ENCODE data around the gene NAT16.
"Not testable (repeated sequence)": the region's sequence is repeated elsewhere in the genome, so short reads cannot be mapped to it uniquely, and the experiment has no call there.

The NAT16 gene

GRCh38 chr7:101201695-101202602, 21.9 kb upstream of the NAT16 start:
- no peak for DNase-seq

- DNase-seq = no peak
These were observed 20.9 kb upstream of the NAT16 start, which contains the start of gene MOGAT3 for GRCh38 chr7:101200862-101201599. TSS of gene MOGAT3 (minus strand) at chr7:101201036. CDS start at chr7:101200854, 182 bp downstream.

- DNase-seq = no peak
These were observed 20.4 kb upstream of the NAT16 start for GRCh38 chr7:101200504-101200861.

GRCh38 chr7:101199522-101199921, 19.4 kb upstream of the NAT16 start:
- not testable (repeated sequence) for DNase-seq

DNA sequence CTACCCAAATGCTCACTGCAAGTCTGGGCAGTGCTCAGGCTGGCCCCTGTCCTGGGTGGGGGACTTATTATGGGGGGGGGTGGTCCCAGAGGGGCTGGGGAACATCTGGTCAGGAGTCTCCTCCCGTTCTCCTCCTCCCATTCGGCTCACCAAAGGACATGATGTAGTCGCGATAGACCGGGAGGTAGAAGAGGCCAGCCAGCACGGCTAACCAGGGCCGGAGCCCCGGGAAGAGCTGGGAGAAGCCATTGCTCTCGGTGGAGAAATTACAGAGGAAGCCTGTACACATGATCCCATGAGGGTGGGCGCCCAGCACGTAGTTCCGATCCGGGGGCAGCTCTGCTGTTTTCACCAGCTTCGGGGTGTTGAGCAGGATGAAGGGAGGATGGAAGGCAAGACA, 18.4 kb upstream of the NAT16 start:
- no peak for DNase-seq

DNA sequence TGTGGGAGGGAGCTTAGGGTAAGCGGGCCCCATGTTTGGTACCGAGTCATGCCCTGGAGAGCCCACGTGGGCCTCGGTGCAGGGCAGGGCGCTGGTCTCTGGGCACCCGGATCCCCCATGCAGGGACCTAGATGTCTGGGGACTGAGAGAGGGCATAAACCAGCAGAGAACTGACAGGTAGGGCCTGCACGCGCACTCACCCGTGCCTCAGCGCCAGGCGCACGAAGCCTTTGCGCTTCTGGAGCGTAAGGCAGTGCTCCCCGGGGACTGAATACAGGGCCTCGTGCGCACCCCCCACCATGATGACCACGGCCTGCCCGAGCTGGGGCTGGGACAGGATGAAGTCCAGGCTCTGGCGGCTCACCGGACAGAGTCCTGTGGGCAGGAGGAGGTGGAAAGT, 17.9 kb upstream of the NAT16 start:
- DNase-seq = no peak

DNA sequence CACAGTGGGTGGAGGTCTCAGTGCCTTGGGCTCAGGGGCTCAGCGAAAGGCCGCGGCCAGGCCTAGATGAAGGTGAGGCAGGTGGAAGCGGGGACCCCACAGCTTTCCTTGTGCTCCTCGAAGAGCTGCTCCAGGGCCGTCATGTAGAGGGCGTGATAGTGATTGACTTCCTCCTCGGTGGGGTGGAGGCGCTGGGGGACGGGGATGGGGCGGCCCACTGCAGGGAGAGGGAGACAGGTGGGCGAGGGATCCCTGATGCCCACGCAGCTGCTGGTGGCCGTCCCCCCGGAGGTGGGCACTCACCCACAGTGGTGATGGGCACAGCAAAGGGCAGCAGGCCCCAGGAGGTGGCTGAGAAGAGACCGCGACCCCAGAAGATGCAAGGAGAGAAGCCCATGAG, 15.8 kb upstream of the NAT16 start:
- DNase-seq = no peak

GRCh38 chr7:101189109-101189508, 9.0 kb upstream of the NAT16 start:
- DNase-seq = no peak

GRCh38 chr7:101186844-101187428, 6.8 kb upstream of the NAT16 start:
- no peak for DNase-seq

DNA sequence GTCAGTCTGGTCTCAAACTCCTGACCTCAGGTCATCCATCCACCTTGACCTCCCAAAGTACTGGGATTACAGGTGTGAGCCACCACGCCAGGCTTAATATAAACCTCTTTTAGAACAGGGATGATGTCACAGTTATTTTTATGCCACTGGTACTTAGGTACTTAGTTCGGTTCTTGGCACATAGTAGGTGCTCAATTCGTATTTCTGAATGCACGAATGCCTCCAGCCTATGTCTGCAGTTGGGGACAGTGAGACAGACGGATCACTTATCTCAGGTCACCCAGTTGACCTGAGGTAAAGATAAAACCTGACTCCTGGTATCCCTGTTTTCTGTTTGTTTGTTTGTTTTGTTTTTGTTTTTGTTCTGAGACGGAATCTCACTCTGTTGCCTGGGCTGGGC, 6.1 kb upstream of the NAT16 start:
- DNase-seq = no peak

- DNase-seq = no peak
These were observed 5.3 kb upstream of the NAT16 start for GRCh38 chr7:101185258-101185839.

DNA sequence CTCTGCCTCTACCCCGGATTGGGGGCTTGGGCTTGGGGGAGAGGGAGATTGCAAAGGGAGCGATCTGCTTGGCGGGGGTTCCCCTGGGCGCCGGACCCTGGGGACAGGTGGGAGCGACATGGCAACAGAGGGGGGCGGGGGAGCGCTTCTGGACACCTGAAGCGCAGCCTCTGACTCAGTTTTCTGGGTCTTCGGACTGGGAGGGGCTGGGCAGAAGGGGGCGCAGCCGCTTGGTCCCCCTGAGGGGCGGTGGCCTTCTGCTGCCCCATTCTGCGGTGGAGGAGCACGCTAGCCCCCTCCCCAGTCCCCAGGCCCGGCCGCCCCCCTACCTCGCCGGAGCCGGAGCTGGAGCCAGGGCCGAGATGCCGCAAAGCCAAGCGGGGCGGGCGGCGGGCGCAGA, 380 bp downstream of the NAT16 start:
- DNase-seq = no peak

GRCh38 chr7:101179117-101179516, 976 bp downstream of the NAT16 start:
- DNase-seq = peak in 1 of 2 experiments; percentile 40

DNA sequence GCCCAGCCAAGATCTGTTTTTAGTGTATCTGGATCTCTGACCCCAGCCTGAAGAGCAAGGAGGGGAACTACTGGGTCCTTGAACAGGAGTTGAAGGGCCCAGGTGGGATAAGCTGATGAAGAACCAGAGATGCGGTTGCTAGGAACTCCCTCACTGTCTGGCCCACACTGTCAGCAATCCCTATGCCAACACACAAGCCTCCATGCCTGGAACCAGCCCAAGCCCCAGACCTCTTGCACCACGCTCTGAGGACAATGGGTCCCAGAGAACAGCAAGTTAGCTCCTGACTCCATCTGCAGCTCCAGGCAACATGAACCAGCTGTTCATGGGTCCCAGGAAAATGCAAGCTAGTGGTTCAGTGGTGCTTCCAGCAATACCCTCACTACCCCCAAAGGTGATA, 2.4 kb downstream of the NAT16 start:
- DNase-seq = no peak

DNA sequence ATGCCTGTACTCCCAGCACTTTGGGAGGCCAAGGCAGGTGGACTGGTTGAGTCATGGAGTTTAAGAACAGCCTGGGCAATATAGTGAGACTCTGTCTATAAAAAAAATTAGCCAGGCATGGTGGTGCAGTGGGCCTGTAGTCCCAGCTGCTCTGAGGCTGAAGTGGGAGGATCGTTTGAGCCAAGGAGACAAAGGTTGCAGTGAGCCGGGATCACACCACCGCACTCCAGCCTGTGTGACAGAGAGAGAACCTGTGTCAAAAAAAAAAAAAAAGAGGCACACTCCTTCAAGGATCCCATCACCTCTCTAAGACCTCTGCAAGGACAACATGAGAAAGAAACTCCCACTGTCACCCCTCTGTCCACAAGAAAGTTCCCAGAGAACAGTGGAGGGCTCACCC, 4.4 kb downstream of the NAT16 start:
- DNase-seq = no peak

- no peak for DNase-seq
These were observed 5.7 kb downstream of the NAT16 start for GRCh38 chr7:101174322-101174854.

- peak in 1 of 2 experiments; percentile 30 for DNase-seq
These were observed 6.3 kb downstream of the NAT16 start for GRCh38 chr7:101173752-101174244.

DNA sequence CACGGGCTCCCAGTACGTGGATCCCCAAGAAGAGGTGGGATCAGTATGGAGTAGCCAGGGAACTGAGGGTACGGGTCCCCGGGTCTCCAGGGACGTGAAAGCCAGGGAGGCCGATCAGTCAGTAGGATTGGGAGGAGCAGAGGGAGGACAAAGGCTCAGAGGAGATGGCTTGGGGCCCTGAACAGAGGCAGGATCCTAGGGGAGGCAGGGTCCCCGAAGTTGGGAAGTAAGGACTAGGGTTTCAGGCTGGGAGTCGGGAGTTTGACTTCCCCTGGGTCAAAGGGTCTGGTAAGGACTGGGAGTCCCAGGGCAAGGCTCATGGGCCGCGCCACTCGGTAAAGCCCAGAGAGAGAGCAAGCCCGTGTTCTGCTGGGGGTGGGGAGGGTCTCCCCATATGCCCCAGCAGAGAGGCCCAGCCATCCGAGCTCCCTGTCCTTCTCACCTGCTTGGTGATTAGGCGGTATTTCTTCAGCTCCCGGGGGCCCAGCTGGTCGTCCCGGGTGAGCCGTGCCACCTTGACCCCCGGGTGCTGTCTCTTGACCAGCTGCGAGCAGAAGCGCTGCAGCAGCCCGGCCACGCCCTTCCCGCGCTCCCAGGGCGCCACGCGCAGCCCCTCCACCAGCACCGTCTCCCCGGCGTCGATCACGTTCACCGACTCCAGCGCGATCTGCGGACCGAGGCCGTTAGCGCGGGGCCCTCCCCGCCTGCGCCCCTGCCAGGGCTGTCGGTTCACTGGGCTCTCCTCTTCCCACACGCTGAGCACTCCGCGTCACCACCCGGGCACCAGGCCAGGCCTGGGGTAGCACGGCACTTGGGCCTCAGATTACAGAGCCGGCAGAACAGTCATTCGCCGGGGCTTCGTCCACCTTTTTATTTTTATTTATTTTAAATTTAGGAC, 7.0 kb downstream of the NAT16 start:
- DNase-seq = peak; percentile 74 to 76

GRCh38 chr7:101172005-101172853, 7.9 kb downstream of the NAT16 start:
- peak; percentile 61 to 65 for DNase-seq

GRCh38 chr7:101171442-101171837, 8.7 kb downstream of the NAT16 start:
- DNase-seq = no peak
